HG02885 (cell line): Measurements from ENCODE around the gene SAMD1.

Source experiments
- ATAC-seq: cut with Tn5 transposase; IDR thresholded peaks from one replicate; pipeline ENCODE4 v1.9.1; 2021; ENCODE audit warnings: mild to moderate bottlenecking; ENCODE audit not compliant: unreplicated experiment, poor library complexity

SAMD1 gene

DNA sequence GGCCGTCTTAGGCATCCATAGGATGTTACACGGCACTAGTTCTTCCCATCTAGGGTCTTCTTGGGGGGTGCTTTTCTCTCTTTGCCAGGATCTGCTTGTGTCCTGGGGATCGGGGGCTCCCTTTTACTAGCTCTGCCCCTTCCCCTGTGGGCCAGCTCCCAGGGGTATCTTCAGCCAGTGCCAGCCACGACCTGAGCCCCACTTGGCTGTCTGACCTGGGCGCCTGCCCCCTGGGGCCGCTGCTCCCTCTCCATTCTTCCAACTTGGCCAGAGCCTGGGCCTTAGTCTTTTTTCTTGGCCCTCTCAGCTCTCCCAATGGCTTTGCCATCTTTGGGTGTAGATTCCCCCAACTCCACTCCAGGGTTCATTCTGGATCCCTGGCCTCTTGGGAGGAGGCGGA is 23.9 kb upstream of the SAMD1 start:
- no peak for ATAC-seq

- no peak for ATAC-seq
Observed at GRCh38 chr19:14113762-14114414, 23.3 kb upstream of the SAMD1 start.

GRCh38 chr19:14112809-14113385 is 22.3 kb upstream of the SAMD1 start:
- no peak for ATAC-seq

DNA sequence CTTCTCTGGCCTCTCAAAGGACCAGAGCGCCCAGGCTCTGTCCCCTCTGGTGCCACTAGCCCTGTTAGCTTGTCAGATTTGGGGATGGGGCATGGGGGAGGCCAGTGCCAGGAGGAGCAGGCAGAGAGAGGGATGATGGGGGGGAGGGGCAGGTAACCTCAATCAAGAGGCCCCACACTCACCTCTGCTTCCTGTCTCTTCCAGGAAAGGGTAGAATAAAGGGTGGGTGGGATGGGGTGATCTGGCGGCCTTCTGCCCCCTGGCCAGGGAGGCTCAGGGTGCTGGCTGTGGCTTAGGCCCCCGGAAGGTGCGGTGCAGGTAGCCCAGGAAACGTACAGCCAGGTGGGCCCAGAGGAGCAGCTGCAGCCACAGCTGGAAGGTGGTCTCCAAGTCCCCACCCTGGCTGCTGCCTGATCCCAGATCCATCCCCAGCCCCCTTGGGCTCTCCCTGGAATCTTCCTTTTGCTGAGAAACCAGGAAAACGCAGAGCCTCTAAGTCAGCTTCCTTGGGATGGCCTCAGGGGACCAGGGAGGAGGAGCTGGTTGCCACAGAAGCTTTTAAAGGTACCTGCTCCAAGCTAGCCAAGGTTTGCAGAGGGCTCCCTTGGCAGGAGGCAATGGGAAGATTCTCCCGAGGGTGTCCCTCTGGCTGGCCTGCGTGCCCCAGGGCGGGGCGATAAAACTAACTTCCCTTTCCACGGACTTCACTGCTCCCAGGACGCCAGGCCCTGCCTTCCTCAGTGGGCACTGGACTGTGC is 21.7 kb upstream of the SAMD1 start:
- ATAC-seq, result no peak

- ATAC-seq, result no peak
Observed at GRCh38 chr19:14111486-14111885, 20.9 kb upstream of the SAMD1 start.

DNA sequence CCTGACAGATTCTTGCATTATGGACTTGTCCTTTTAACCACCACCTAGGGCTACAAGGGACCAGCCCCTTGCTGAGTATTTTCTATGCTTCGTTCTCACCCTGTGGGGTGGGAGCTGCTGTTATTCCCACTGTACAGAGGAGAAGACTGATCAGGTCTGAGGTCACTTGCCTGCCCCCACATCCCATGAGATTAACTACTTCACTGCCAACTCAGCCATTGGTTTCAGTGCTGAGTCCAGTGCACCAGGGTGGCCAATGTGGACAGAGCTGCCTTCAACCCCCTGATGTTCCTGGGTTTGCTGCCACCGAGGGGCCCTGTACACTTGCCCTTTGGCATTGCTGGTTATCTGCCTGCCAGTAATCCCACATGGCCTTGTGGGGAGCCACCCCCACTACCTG is 20.1 kb upstream of the SAMD1 start:
- ATAC-seq, result no peak

GRCh38 chr19:14107581-14108461 is 17.3 kb upstream of the SAMD1 start:
- ATAC-seq, result no peak

- no peak for ATAC-seq
Observed at GRCh38 chr19:14106840-14107239, 16.3 kb upstream of the SAMD1 start.

DNA sequence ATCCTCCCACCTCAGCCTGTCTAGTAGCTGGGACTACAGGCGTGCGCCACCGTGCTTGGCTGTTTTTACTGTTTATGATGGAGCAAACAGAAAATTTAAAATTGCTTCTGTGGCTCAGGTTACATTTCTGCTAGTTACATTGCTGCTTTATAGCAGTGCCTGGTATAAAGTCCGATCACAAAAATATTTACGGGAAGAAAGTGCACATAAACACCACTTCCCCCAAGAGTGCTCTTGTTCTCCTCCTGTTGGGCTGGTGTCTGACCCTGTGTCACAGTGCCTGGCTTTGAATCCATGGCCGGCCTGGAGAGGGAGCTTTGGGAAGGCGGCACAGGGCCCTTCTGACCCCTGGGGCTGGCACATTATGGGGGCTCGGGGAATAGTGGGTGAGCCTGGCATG is 15.1 kb upstream of the SAMD1 start:
- ATAC-seq, result no peak

GRCh38 chr19:14103310-14103709 is 12.8 kb upstream of the SAMD1 start:
- ATAC-seq, result no peak

DNA sequence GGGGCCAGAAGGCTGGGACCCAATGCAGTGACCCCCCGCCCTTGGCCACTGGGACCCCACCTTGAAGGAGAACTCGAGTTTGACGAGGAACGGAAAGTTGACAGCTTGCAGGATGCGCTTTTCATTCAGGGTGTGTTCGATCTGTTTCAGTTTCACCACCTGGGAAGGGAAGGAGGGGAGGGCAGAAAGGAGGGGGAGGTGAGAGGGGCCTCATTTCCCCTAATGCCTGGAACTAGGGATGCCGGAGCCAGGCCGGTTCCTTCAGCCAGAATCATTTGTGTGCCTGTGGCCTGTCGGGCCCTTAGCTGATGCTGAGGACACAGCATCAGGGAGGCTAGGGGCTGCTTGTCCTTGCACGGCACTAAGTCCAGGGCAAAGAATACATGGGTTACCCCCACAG is 12.2 kb upstream of the SAMD1 start:
- no peak for ATAC-seq

DNA sequence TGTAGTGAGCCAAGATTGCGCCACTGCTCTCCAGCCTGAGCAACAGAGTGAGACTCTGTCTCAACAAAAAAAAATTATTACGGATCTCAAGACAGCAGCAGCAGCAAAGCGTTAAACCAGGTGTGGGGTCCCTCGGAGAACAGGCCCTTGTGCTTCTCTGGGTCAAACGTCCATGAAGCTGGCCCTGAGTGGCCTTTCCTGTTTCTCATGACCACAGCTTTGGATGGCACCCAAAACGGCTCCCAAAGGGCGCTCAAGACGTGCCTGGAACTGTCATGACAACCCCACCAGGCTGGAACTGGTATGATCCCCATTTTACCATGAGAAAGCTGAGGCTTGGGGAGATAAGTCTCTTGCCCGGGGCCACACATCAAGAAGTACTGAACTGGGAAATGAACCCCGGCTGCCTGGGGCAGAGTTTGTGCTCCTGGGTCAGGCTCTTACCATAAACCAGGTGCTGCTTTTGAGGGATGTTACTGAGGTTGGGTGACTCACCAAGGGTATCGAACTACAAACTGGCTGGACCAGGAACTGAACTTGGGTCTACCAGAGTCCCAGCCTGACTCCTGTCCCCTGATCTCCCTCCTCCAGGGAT is 11.6 kb upstream of the SAMD1 start:
- no peak for ATAC-seq

DNA sequence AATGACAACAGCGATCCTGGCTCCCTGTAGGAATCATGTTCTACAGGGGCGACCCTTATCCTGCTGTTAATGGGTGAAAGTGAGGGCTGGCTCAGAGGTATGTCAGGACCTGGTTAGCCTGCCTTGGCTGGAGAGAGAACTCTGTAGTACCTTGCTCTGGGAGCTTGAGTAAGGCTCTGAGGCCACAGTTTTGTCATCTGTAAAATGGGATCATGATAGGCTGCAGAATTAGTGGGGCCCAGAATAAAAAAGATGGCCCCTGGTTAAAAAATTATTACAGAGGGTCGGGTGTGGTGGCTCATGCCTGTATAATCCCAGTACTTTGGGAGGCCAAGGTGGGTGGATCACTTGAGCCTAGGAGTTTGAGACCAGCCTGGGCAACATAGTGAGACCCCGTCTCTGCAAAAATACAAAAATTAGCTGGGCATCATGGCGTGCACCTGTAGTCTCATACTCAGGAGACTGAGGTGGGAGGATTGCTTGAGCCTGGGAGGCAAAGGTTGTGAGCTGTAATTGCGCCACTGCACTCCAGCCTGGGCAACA is 10.5 kb upstream of the SAMD1 start:
- ATAC-seq, result no peak

DNA sequence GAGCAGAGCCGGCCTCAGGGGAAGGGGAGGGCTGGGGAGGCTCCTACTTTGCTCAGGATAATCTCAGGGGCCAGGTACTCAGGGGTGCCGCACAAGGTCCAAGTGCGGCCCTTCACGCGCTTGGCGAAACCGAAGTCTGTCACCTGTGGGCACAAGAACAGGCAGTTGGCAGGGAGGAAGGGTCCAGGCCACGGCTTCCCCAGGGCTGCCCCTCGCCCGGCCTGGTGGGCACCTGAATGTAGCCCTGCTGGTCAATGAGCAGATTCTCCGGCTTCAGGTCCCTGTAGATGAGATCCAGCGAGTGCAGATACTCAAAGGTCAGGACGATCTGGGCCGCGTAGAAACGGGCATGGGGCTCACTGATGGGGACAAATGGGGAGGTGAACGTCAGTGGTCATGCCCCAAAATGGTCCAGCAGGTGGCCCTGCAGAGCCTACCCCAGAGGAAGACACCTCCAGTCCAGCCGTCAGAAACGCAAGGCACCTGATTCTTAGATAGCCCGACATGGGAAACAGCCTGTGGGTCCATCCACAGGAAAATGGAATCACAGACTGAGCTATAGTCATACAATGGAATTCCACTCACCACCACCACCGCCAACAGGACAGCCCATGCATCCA is 7.1 kb upstream of the SAMD1 start:
- no peak for ATAC-seq

- ATAC-seq, result no peak
Observed at GRCh38 chr19:14096272-14096992, 5.9 kb upstream of the SAMD1 start.

GRCh38 chr19:14094854-14095253 is 4.3 kb upstream of the SAMD1 start:
- no peak for ATAC-seq

GRCh38 chr19:14093117-14093823 is 2.7 kb upstream of the SAMD1 start:
- no peak for ATAC-seq

GRCh38 chr19:14091813-14092462 is 1.4 kb upstream of the SAMD1 start:
- no peak for ATAC-seq
